Measurements from ENCODE around the gene ISCA1.

ISCA1 gene

DNA sequence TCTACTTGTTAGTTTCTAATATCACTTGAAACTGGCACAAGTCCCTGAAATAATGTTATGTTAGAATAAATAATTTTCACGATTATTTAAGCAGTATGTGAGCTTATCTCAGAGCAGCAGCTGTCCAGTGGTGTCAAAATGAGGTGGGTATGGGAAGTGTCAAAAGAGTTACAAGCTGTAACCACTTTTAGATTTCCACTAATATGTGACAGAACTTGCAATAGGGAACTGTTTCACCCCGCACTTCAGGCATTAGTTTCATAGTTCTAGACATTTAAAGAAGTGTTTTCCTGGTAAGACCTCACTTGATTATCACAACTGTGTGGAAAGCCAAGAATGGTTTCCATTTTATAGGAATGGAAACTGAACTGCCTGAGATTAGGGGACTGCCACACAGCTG lies 2.9 kb upstream of the ISCA1 start:
- no peak for DNase-seq (ENCODE audit: low spot score)

DNA sequence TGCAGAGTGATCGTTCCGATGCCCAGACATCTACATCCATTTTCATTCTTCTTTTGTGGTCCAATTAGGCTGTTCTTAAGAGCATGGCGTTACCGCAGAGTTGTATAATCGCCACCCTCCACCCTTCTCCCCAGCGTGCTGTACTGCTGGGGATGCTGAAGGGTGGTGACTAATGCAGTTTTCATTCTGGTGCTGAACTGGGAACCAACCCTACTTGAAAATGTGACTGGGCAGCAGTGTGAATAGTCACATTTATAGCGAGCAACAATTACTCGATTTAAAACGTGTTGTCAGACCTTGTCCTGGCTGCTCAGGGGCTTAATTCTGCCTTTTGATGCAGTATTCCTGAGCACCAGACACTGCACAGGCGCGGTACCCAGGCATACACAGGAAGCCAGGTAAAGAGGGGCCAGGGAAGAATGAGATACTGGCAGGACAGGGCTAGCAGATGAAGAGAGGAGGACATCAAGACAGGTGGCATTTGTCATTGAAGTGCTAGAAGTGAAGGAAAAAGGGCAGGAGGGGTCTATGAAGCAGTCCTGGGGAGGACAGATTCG lies 719 bp upstream of the ISCA1 start:
- peak; percentile 88 for DNase-seq (ENCODE audit: low spot score)

DNA sequence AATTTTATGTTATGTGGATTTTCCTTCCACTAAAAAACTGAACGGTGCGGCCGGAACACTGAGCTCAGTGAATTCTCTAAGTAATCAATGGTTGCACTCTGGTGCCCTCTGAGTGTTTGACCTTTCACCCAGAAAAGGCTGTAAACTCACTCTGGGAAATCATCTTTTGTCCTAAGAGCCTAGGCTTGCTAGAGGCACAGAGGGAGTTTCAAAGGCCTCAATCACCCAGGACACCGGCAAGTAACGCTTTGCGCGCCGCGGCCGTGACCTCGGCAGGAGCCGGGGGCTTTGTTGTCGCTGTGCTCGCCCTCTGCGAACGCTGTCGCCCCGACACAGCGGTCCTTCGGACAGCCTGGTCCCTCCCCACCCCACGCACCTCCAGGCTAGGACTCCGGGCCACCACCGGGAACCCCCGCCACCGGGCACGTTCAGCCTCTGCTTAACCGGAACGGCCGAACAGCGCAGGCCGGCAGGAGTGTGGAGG lies 703 bp downstream of the ISCA1 start:
- DNase-seq (ENCODE audit: low spot score), result no peak

DNA sequence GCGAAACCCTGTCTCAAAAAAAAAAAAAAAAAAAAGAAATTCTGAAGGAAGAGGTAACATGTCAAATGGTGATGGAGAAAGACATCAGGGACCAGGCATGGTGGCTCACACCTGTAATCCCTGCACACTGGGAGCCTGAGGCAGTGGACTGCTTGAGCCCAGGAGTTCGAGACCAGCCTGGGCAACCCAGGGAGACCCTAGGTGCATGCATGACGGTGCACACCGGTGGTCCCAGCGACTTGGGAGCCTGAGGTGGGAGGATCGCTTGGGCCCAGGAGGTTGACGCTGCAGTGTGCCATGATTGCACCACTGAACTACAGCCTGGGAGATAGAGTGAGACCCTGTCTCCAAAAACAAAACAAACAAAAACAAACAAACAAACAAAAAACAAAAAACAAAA lies 1.8 kb downstream of the ISCA1 start:
- no peak for DNase-seq (ENCODE audit: low spot score)

DNA sequence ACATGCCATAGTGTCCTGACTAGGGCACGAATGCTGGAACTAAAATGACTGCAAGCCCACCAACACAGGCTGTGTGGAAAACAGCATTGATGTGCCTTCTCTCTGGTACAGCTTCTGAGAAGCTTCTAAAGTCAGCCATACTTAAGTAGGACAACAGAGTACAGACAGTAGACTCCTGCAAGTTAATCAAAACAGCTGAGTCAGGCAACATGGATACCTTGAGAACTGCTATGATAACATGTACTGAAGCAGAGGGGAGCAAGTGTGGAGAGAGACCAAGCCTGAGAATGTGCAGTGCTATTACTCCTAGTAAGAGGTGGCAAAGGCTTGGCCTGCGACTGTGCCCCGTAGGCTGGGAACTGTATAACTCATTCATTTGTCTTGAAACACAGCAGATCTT lies 2.5 kb downstream of the ISCA1 start:
- no peak for DNase-seq (ENCODE audit: low spot score)

DNA sequence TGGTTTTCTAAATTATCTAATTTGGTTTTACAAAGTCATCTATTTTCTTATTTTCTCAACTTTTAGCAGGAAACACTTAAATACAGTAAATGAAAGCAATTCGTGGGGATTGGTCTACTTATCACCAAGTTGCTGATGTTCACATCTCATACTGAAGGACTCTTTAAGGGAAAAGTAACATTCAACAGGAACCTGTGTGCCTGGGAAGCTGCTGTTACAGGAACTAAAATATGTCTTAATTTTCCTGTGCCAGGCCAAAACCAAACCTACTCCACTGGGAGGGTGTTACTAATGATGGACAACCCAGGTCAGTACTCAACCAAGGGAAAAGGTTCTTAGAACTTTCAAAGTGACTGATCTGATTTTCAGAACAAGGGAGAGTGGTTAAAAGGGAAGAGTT lies 5.3 kb downstream of the ISCA1 start:
- DNase-seq (ENCODE audit: low spot score), result no peak

DNA sequence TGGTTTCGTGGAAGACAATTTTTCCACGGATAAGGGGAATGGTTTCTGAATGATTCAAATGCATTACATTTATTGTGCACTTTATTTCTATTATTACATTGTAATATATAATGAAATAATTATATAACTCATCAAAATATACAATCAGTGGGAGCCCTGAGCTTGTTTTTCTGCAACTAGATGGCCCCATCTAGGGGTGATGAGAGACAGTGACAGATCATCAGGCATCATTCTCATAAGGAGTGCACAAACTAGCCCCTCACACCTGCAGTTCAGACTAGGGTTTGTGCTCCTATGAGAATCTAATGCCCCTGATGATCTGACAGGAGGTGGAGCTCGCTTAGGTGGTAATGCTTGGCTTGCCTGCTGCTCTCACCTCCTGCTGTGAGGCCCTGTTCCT lies 6.4 kb downstream of the ISCA1 start:
- no peak for DNase-seq (ENCODE audit: low spot score)

DNA sequence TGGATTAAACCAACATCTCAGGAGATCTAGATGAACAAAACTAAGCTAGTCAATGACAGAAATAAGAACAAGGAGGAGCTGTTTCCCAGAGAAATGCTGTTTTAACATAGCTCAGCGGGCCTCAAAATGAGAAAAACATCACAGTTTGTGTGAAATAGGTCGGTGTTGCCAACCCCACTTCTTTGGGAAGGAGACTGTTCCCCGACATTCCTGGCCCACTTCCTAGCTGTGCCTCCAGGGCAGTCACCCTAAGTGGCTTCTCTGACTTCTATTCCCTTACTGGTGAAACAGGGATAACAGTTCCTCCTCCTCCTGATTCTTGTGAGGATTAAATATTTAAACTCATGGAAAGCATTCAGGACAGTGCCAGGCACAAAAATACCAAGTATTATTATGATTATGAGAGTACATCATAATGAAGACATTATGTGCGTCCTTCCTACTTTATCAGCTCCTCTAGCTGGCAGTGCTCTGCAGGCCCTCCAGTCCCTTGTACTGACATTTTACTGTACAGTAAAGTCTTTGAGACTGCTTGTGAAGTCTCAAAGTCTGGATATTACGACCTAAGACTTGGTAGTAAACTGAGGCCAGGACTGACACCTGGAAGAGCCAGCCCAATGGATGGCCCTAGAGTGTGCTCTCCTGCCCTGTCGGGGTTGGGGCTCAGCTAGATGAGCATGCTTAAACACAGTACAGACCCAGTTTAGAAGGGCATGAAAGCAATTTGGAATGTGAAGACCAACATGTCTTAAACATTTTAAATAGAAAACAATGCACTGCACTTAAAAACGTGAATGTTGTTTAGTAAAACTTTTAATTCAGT lies 7.3 kb downstream of the ISCA1 start:
- no peak for DNase-seq (ENCODE audit: low spot score)

DNA sequence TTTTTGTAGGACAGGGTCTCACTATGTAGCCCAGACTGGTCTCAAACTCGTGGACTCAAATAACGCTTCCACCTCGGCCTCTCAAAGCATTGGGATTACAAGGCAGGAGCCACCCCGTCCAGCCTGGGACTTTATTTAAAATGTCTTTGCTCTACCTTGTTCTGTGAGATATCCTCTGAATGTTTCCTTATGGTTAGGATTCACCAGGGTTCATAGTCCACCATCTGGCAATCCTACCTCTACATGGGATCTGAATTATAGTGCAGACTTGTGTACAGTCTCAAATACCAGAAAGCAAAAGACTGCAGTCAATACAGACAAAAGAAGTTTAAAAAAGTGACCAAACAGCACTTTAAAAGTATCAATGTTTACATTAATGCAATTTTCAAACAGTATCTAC lies 10.1 kb downstream of the ISCA1 start:
- DNase-seq (ENCODE audit: low spot score), result no peak

DNA sequence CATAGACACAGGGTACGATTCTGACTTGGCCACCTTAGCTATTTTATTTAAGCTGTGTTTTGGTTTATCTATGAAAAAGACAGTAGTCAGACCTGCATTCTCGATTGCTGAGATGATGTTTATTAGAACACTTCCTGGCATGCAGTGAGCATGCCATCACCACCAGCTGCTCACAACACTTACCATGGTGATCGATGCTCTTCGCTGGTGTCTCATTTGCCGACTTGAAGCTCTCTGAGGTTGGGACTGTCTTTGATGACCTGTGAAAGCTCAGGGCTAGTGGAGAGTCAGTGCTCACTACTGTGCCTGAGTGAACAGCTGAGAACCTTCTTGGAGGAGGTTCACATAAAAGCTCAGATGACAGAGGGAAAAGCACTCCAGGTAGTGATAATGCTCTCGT lies 18.5 kb downstream of the ISCA1 start:
- no peak for DNase-seq (ENCODE audit: low spot score)

DNA sequence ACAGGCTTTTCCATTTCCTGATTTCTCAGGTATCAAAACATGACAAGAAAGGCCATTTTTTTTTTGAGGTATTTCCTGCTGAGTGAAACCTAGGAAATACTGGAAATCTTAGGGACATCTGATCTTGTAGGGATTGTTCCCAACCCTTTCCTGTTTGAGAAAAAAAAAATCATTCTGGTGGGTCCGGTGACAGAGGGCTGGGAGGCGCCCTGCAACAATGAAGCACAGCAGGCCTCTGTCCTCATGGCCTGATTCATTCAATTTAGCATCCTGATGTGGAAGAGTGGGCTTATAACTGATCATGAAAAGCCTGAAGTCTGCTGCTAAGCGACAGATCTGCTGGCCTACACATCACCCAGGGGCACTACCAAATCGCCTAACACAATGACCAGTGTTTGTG lies 19.8 kb downstream of the ISCA1 start:
- DNase-seq (ENCODE audit: low spot score), result no peak

DNA sequence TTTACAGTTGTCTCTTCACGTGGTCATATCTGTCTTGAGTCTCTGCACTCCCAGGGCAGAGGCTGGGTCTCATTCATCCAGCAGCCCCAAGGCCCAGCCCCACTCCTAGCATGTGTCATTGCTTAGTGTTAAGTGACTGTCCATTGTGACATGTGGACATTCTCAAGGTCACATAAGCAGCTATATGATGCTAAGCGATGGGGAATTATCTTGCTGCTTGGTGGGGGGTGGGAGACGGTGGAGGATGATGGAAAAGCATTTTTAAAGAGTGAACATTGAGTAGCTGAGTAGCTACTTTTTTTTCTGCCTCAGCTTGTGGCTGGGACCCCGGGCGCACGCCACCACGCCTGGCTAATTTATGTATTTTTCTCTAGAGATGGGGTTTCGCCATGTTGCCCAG lies 22.8 kb downstream of the ISCA1 start, which contains the start of gene C9orf153:
C9orf153 (minus strand) TSS at position 101 of the 400 bp plus-strand sequence. CDS start 30,054 bp downstream, outside the sequence.
- DNase-seq (ENCODE audit: low spot score), result no peak

DNA sequence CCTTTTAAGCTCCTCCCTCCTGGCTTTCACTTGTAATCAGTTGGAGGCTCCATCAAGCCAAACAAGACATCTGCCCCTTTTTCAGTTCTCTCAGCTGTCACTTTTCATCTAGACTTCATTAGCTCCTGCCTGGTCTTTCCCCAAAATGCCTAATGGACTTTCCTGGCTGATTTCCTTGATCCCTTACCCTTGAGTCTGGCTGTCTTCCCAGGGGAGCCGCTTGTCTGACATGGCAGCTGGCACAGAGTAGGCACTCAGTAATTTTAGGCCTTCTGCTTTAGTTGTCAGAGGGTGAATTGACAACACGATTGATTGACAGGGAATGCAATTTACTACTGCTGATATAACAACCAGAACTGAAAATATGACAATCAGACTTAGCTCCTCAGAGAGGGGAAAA lies 24.9 kb downstream of the ISCA1 start:
- no peak for DNase-seq (ENCODE audit: low spot score)

DNA sequence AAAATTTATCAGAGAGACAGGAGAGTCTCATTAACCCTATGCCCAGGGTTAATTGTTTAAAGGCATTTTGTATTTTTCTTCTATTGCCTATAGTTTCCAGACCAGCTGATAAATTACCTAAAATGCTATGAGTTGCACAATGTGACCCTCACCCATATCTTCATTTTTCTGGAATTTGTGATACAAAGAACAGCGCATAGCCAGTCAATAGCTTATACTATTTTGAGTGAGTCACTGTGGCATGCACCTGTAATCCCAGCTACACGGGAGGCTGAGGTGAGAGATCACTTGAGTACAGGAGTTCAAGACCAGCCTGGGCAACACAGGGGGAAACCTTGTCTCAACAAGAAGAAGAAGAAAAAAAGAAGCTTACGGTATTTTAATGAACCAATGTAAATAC lies 25.7 kb downstream of the ISCA1 start:
- no peak for DNase-seq (ENCODE audit: low spot score)

DNA sequence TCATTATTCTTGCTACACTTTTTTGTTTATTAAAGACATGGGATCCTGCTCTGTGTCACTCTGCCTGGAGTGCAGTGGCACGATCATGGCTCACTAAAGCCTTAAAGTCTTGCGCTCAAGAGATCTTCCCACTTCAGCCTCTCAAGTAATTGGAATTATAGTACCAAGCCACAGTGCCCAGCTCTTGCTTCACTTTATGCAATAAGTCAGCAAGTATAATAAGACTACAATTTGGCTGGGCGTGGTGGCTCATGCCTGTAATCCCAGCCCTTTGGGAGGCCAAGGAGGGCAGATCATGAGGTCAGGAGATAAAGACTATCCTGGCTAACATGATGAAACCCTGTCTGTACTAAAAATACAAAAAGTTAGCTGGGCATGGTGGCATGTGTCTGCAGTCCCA lies 28.8 kb downstream of the ISCA1 start:
- no peak for DNase-seq (ENCODE audit: low spot score)

DNA sequence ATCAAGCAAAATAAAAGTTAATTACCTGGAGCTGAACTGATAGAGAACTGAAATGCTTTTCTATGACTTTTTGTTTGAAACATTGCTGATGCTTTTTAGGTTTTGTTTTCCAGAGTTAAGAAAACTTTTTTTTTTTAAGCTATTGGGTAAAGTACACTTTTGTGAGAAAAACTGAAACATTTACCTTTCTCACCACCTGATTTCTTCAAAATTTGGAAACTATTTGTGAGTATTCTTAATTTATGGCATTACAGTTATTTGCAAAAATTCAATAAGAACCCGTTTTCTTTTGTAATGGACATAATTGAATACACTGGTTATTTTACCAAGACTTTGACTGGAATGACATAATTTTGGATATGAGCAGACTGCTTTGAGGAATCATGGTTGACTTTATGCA lies 29.5 kb downstream of the ISCA1 start:
- DNase-seq (ENCODE audit: low spot score), result no peak

DNA sequence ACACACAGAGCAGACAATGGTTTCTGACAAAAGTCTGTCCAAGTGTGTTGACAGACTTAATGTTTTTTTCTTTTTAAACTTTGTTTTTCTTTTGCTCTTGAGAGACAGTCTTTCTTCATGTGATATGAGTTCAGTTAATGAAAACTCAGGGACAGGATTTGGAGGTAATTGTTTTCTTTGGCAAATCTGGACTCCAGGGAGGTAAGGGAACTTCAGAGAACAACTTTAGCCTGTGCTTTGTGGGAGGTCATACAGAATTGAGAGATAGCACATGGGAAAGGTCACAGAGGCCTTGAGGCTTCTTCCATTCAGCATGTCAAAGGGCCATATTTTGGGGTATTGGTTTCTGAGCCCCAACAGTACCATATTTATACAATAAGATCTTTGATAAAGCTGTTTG lies 32.2 kb downstream of the ISCA1 start:
- DNase-seq (ENCODE audit: low spot score), result no peak

DNA sequence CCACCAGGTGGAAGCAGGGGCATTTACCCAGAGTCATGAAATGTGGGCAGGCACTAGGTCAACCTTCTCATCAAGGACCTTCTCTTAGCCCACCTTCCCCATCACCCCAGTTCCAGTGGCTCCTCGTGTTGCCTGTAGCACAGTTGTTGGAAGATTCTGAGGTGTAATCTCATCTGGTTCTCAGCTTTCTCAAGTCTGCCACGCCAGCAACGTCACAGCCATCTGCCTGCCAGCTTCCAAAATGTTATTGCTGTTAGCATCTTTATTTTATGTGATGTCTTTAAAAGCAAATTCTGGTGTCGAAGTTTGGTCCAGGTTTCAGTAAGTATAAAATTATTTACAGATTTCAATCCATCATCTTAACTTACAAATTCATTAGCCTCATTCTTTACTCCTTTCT lies 33.6 kb downstream of the ISCA1 start:
- no peak for DNase-seq (ENCODE audit: low spot score)

DNA sequence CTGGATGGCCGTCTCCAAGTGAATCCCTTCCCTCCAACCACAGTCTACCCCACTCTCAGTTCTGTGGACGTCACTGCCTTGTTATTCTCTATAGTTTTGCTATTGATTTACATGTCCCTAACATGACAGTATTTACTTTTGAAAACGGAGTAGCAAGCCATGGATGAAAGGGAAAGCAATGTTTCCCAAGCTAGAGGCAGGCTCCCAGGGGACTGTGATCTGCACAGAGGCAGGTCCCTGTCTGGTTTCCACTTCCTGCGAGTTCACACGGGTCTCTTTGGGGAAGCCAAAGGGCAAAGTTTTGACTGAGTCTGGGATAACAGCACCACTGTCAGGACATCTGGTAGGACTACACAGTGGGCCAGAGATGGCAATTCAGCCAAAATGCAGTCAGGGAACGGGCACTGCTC lies 35.6 kb downstream of the ISCA1 start:
- DNase-seq (ENCODE audit: low spot score), result peak; percentile 24

DNA sequence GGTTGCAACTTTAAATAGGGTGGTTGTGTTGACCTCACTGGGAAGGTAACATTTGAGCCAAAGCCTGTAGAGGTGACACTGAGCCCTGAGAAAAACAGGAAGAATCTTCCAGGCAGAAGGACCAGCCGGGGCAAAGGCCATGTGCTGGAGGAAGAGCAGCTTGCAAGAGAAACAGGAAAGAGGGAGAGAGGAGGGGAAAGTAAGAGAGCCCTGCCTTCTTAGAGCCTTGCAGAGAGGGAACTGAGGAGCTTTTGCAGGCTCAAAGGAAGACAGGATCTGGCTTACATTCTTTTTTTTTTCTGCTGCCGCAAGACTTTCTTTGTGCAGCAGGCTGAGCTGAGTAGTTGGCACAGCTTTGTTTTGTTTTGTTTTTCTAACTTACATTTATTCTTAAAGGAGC lies 40.3 kb downstream of the ISCA1 start:
- no peak for DNase-seq (ENCODE audit: low spot score)

DNA sequence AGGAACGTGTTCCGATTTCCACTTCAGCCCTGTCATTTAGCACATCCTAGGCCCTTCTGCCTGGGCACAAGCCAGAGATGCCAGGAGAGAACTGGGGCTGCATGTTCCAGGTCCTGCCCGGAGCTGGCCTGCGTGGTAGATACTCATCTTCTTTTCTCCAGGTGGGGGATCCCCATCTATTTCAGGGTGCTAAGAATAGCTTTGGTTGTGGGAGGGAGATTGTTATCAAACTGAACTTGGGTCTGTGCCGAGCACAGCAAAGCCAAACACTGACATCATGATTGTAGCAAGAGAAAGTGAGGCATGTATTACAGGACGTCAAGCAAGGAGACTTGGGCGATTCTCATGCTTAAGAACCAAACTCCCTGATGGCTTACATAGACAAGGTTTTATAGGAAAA lies 41.1 kb downstream of the ISCA1 start:
- no peak for DNase-seq (ENCODE audit: low spot score)

DNA sequence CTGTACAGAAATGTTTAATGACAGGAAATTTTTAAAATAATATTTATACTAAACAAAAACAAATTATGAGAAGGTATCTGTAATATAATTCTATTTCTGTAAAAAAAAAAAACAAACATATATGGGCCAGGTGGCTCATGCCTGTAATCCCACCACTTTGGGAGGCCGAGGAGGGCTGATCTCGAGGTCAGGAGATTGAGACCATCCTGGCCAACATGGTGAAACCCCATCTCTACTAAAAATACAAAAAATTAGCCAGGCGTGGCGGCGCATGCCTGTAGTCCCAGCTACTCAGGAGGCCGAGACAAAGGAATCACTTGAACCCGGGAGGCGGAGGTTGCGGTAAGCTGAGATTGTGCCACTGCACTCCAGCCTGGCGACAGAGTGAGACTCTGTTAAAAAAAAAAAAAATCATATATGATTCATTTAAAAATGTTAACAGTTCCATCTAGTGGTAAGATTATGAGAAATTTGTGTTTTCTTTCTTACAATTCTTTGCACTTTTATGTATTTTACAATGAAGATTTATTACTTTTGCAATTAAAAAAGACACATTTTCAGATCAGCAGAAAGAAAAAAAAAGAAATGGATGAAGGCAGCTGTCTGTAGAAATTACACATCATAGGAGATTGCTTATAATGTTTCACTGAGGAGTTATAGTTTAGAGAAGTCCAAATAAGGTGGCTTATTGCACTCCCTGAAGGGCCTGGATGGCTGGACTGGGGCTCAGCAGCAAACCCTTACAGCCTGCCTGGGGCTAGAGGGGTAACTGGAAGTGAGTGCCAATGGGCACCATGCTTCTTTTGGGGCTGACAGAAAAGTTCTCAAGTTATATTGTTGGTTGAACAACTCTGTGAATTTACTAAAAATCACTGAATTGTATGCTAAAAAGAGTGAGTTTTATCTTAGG lies 43.2 kb downstream of the ISCA1 start:
- DNase-seq (ENCODE audit: low spot score), result no peak

DNA sequence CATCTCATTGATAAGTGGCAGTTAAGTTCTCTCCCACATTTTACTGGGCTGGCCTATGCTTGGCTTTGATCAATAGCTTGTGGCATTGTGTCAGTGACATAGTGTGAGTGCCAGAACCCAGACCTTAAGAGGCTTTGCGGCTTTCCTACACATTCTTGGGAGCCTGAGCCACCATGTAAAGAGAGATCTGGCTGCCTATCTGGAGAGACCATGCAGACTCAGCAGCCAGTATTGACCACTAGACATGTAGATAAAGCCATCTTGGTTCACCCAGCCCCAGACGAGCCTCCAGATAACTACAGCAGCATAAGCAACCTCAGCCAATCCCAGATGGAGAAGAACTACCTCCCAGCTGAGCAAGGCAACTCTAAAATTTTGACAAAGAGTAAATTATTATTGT lies 51.5 kb downstream of the ISCA1 start:
- no peak for DNase-seq (ENCODE audit: low spot score)
